Stomach smooth muscle (tissue), 2 donors: ENCODE measurements around the gene CDK5R2.
A peak's percentile ranks its signal among the peaks of the same experiment; 100 is the strongest.

ENCODE experiments used
- H3K27ac ChIP-seq: one replicate; pipeline ENCODE4 v1.7.0; 2013; ENCODE audit warnings: mild to moderate bottlenecking, low read length, inconsistent platforms
- H3K27me3 ChIP-seq, 2 donors: one replicate each; pipeline ENCODE4 v1.7.0; 2013; ENCODE audit warnings: low read length in 2 of 2; ENCODE audit not compliant: insufficient read depth in 2 of 2, control insufficient read depth in 1 of 2
- H3K36me3 ChIP-seq, 2 donors: one replicate each; pipeline ENCODE4 v1.7.0; 2013; ENCODE audit warnings: low read length in 2 of 2; ENCODE audit not compliant: control insufficient read depth in 2 of 2, insufficient read depth in 2 of 2
- H3K4me1 ChIP-seq: one replicate; pipeline ENCODE4 v1.7.0; 2013; ENCODE audit warnings: low read length; ENCODE audit not compliant: control insufficient read depth, insufficient read depth
- H3K4me3 ChIP-seq, 2 donors: one replicate each; pipeline ENCODE4 v1.7.0; 2013; ENCODE audit warnings: low read length in 2 of 2
- H3K9ac ChIP-seq, 2 donors: one replicate each; pipeline ENCODE4 v1.7.0; 2013; ENCODE audit warnings: low read length in 2 of 2, mild to moderate bottlenecking in 1 of 2
- H3K9me3 ChIP-seq, 2 donors: one replicate each; pipeline ENCODE4 v1.7.0; 2013; ENCODE audit warnings: low read length in 2 of 2; ENCODE audit not compliant: control insufficient read depth in 2 of 2
- donor health status: healthy.
- donor health status: Pancreatic carcinoma.

CDK5R2 gene

GRCh38 chr2:218982586-218983262, 23.3 kb downstream of the CDK5R2 start:
- Histone ChIP-seq H3K36me3 (no peaks in the 10 kb centered on the region), H3K9ac (no peak overlapping the region), H3K4me1 (peaks cover 43% of the 10 kb centered on the region), H3K9me3 (no peaks in the 10 kb centered on the region), H3K27me3 (peaks cover 72 to 73% of the 10 kb centered on the region in 2 donors), H3K4me3 (peak overlapping the region; percentile 51 to 66), H3K27ac (no peak overlapping the region)

GRCh38 chr2:218983263-218983933, 23.9 kb downstream of the CDK5R2 start:
- no peak overlapping the region for H3K9ac ChIP-seq
- H3K9me3 ChIP-seq: no peaks in the 10 kb centered on the region
- peaks cover 77% of the 10 kb centered on the region in 2 donors for H3K27me3 ChIP-seq
- no peaks in the 10 kb centered on the region for H3K36me3 ChIP-seq
- no peak overlapping the region for H3K27ac ChIP-seq
- peaks cover 43% of the 10 kb centered on the region for H3K4me1 ChIP-seq
- no peak overlapping the region for H3K4me3 ChIP-seq

- Histone ChIP-seq H3K27me3 (peaks cover 79 to 82% of the 10 kb centered on the region in 2 donors), H3K9ac (no peak overlapping the region), H3K9me3 (no peaks in the 10 kb centered on the region), H3K27ac (no peak overlapping the region), H3K4me1 (peaks cover 43% of the 10 kb centered on the region), H3K36me3 (no peaks in the 10 kb centered on the region), H3K4me3 (peak overlapping the region in 1 of 2 donors; percentile 49)
Measured at GRCh38 chr2:218983934-218984238, 24.4 kb downstream of the CDK5R2 start.

GRCh38 chr2:218984239-218985020, 25.0 kb downstream of the CDK5R2 start:
- no peaks in the 10 kb centered on the region for H3K9me3 ChIP-seq
- H3K27ac ChIP-seq: no peak overlapping the region
- peaks cover 43% of the 10 kb centered on the region for H3K4me1 ChIP-seq
- no peaks in the 10 kb centered on the region for H3K36me3 ChIP-seq
- no peak overlapping the region for H3K9ac ChIP-seq
- peaks cover 83 to 87% of the 10 kb centered on the region in 2 donors for H3K27me3 ChIP-seq
- peak overlapping the region; percentile 26 to 49 for H3K4me3 ChIP-seq

- H3K27me3 ChIP-seq: peaks cover 83 to 86% of the 10 kb centered on the region in 2 donors
- no peaks in the 10 kb centered on the region for H3K36me3 ChIP-seq
- H3K4me1 ChIP-seq: peaks cover 39% of the 10 kb centered on the region
- peak within 1 kb of the TSS; percentile 26 to 49 for H3K4me3 ChIP-seq
- H3K9me3 ChIP-seq: no peaks in the 10 kb centered on the region
- no peak within 1 kb of the TSS for H3K27ac ChIP-seq
- no peak within 1 kb of the TSS for H3K9ac ChIP-seq
Measured at GRCh38 chr2:218985021-218985324, 25.5 kb downstream of the CDK5R2 start, which contains the start of gene FEV. FEV (minus strand) TSS chr2:218985184; CDS start chr2:218985075, 109 bp downstream.

GRCh38 chr2:218985325-218986091, 26.0 kb downstream of the CDK5R2 start:
- Histone ChIP-seq H3K4me3 (no peak overlapping the region), H3K4me1 (peaks cover 39% of the 10 kb centered on the region), H3K27me3 (peaks cover 84 to 88% of the 10 kb centered on the region in 2 donors), H3K9ac (no peak overlapping the region), H3K36me3 (no peaks in the 10 kb centered on the region), H3K9me3 (no peaks in the 10 kb centered on the region), H3K27ac (no peak overlapping the region)

GRCh38 chr2:218986148-218986761, 26.8 kb downstream of the CDK5R2 start:
- Histone ChIP-seq H3K4me1 (peaks cover 33% of the 10 kb centered on the region), H3K27ac (no peak overlapping the region), H3K27me3 (peaks cover 86 to 88% of the 10 kb centered on the region in 2 donors), H3K4me3 (no peak overlapping the region), H3K36me3 (no peaks in the 10 kb centered on the region), H3K9ac (no peak overlapping the region), H3K9me3 (no peaks in the 10 kb centered on the region)

- H3K27me3 ChIP-seq: peaks cover 88 to 90% of the 10 kb centered on the region in 2 donors
Measured at GRCh38 chr2:218988164-218988563, 28.7 kb downstream of the CDK5R2 start.

GRCh38 chr2:218988650-218989049, 29.2 kb downstream of the CDK5R2 start:
- H3K4me1 ChIP-seq: peaks cover 28% of the 10 kb centered on the region
- no peaks in the 10 kb centered on the region for H3K36me3 ChIP-seq
- H3K27ac ChIP-seq: no peak overlapping the region
- no peaks in the 10 kb centered on the region for H3K9me3 ChIP-seq
- H3K27me3 ChIP-seq: peaks cover 88 to 89% of the 10 kb centered on the region in 2 donors
- no peak overlapping the region for H3K4me3 ChIP-seq
- H3K9ac ChIP-seq: no peak overlapping the region

More at GRCh38 chr2:218988164-218988563, 28.7 kb downstream of the CDK5R2 start:
- H3K4me3 ChIP-seq: no peak overlapping the region
- no peaks in the 10 kb centered on the region for H3K9me3 ChIP-seq
- no peaks in the 10 kb centered on the region for H3K36me3 ChIP-seq
- H3K9ac ChIP-seq: no peak overlapping the region
- no peak overlapping the region for H3K27ac ChIP-seq
- peaks cover 23% of the 10 kb centered on the region for H3K4me1 ChIP-seq

- Histone ChIP-seq H3K4me1 (peaks cover 22% of the 10 kb centered on the region), H3K4me3 (no peak overlapping the region), H3K36me3 (no peaks in the 10 kb centered on the region), H3K9ac (no peak overlapping the region), H3K27ac (no peak overlapping the region), H3K9me3 (no peaks in the 10 kb centered on the region), H3K27me3 (peaks cover 87 to 89% of the 10 kb centered on the region in 2 donors)
Measured at GRCh38 chr2:218990052-218990451, 30.6 kb downstream of the CDK5R2 start.
